ENCODE measurements around the gene CSNK1E. TPM values are rescaled to one million over a fixed set of nuclear protein-coding genes. Genes with fewer than 3 reads are reported as not detected.

Gene CSNK1E
- total RNA-seq, 4 donors from 2014 or later, result 67.9 to 102 (median 91.7) TPM

GRCh38 chr22:38348751-38349496 lies 31.7 kb upstream of the CSNK1E start:
- TF ChIP-seq CTCF (IDR thresholded peaks at IDR 0.05) (no peak), POLR2AphosphoS5 (IDR thresholded peaks at IDR 0.05) (peak in 1 of 2 donors; percentile 7)
- no peaks in the 10 kb centered on the region for H3K9me3 ChIP-seq
- peaks cover 0 to 14% (median 0%) of the 10 kb centered on the region in 4 donors for H3K27me3 ChIP-seq
- peaks cover 5 to 12% (median 8%) of the 10 kb centered on the region in 4 donors for H3K4me1 ChIP-seq
- WGBS, result 80% methylated on average over 14 of the region's 14 CpGs
- no peak overlapping the region for H3K4me3 ChIP-seq
- DNase-seq (ENCODE audit: extremely low spot score), result peak; percentile 87
- no peak overlapping the region for H3K27ac ChIP-seq (replicated peaks in 1 of 4)
- intact Hi-C loops (cut with DNase I), result no loop called here
- peaks cover 0 to 3% (median 0%) of the 10 kb centered on the region in 4 donors for H3K36me3 ChIP-seq

GRCh38 chr22:38347944-38348750 lies 30.9 kb upstream of the CSNK1E start:
- 84% methylated on average over 12 of the region's 14 CpGs for WGBS
- no peak for TF ChIP-seq CTCF (IDR thresholded peaks at IDR 0.05)
- TF ChIP-seq POLR2A (IDR thresholded peaks at IDR 0.05; ENCODE audit: low read depth), result no peak
- no peak for TF ChIP-seq POLR2AphosphoS5 (IDR thresholded peaks at IDR 0.05)
- no peak for TF ChIP-seq EP300 (IDR thresholded peaks at IDR 0.05)
- Histone ChIP-seq H3K27ac (replicated peaks in 1 of 4) (no peak overlapping the region), H3K4me1 (peaks cover 3 to 7% (median 4%) of the 10 kb centered on the region in 4 donors), H3K36me3 (no peaks in the 10 kb centered on the region), H3K9me3 (no peaks in the 10 kb centered on the region), H3K27me3 (peaks cover 0 to 14% (median 0%) of the 10 kb centered on the region in 4 donors), H3K4me3 (no peak overlapping the region)
- intact Hi-C loops (cut with DNase I), result no loop called here
- peak; percentile 87 for DNase-seq (ENCODE audit: extremely low spot score)

- DNase-seq (ENCODE audit: extremely low spot score), result peak; percentile 81
- Histone ChIP-seq H3K27ac (replicated peaks in 1 of 4) (no peak overlapping the region), H3K9me3 (no peaks in the 10 kb centered on the region), H3K27me3 (peaks cover 0 to 14% (median 0%) of the 10 kb centered on the region in 4 donors), H3K36me3 (no peaks in the 10 kb centered on the region), H3K4me1 (no peaks in the 10 kb centered on the region), H3K4me3 (no peak overlapping the region)
- WGBS, result 56% methylated on average over 10 of the region's 15 CpGs
- TF ChIP-seq CTCF (IDR thresholded peaks at IDR 0.05) (no peak), EP300 (IDR thresholded peaks at IDR 0.05) (no peak), POLR2AphosphoS5 (IDR thresholded peaks at IDR 0.05) (no peak), POLR2A (IDR thresholded peaks at IDR 0.05; ENCODE audit: low read depth) (no peak)
- intact Hi-C loops (cut with DNase I), result no loop called here
These were observed 30.1 kb upstream of the CSNK1E start for GRCh38 chr22:38347181-38347943.

GRCh38 chr22:38346506-38346905 lies 29.3 kb upstream of the CSNK1E start:
- Histone ChIP-seq H3K4me3 (no peak overlapping the region), H3K4me1 (no peaks in the 10 kb centered on the region), H3K36me3 (no peaks in the 10 kb centered on the region), H3K27ac (replicated peaks in 1 of 4) (no peak overlapping the region), H3K9me3 (no peaks in the 10 kb centered on the region), H3K27me3 (peaks cover 0 to 14% (median 0%) of the 10 kb centered on the region in 4 donors)
- no peak for TF ChIP-seq EP300 (IDR thresholded peaks at IDR 0.05)
- TF ChIP-seq POLR2AphosphoS5 (IDR thresholded peaks at IDR 0.05), result no peak
- no peak for TF ChIP-seq POLR2A (IDR thresholded peaks at IDR 0.05; ENCODE audit: low read depth)
- no peak for TF ChIP-seq CTCF (IDR thresholded peaks at IDR 0.05)
- DNase-seq (ENCODE audit: extremely low spot score), result peak; percentile 88
- 90% methylated on average over 11 of the region's 14 CpGs for WGBS
- intact Hi-C loops (cut with DNase I), result no loop called here

Data from esophagus muscularis mucosa (tissue), 4 donors.